ENCODE data around the gene PHYHD1. TPM values are rescaled to one million over a fixed set of nuclear protein-coding genes. Genes with fewer than 3 reads are reported as not detected.

PHYHD1 gene
- total RNA-seq, 4 donors from 2014 or later, result 16.1 to 82.3 (median 29.9) TPM

DNA sequence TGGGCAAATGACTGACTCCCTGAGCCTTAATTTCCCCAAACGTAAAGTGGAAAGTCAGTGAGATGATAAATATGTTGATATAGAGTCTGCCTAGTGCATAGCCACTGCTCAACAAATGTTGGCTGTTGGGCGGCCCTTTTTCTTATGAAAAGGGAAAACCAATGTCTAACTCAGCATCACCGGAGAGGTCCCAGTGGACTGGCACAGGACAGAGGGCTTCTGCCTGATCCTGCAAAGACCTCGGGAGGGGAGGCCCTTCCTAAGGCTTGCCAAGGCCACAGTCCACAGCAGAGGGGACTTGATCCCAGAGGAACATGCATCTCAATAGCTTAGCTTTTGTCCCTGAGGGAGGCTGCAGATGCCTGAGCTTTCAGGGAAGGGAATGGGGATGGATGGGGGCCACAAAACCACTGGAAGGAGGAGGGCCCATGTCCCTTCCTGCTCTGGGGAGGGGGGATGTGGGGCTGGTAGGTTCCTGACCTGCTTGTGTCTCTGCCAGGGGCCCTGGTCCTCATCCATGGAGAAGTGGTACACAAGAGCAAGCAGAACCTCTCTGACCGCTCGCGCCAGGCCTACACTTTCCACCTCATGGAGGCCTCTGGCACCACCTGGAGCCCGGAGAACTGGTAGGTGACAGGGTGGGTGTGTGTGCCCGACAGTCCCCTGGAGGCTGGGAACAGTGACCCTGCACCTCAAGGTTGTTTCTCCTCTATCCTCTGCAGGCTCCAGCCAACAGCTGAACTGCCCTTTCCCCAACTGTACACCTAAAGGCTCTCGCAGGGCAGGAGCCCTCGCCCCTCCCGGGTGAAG, 20.4 kb downstream of the PHYHD1 start:
- TF ChIP-seq, protein P1, sequence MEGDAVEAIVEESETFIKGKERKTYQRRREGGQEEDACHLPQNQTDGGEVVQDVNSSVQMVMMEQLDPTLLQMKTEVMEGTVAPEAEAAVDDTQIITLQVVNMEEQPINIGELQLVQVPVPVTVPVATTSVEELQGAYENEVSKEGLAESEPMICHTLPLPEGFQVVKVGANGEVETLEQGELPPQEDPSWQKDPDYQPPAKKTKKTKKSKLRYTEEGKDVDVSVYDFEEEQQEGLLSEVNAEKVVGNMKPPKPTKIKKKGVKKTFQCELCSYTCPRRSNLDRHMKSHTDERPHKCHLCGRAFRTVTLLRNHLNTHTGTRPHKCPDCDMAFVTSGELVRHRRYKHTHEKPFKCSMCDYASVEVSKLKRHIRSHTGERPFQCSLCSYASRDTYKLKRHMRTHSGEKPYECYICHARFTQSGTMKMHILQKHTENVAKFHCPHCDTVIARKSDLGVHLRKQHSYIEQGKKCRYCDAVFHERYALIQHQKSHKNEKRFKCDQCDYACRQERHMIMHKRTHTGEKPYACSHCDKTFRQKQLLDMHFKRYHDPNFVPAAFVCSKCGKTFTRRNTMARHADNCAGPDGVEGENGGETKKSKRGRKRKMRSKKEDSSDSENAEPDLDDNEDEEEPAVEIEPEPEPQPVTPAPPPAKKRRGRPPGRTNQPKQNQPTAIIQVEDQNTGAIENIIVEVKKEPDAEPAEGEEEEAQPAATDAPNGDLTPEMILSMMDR (IDR thresholded peaks at IDR 0.05; ENCODE audit: low read depth), result no peak

DNA sequence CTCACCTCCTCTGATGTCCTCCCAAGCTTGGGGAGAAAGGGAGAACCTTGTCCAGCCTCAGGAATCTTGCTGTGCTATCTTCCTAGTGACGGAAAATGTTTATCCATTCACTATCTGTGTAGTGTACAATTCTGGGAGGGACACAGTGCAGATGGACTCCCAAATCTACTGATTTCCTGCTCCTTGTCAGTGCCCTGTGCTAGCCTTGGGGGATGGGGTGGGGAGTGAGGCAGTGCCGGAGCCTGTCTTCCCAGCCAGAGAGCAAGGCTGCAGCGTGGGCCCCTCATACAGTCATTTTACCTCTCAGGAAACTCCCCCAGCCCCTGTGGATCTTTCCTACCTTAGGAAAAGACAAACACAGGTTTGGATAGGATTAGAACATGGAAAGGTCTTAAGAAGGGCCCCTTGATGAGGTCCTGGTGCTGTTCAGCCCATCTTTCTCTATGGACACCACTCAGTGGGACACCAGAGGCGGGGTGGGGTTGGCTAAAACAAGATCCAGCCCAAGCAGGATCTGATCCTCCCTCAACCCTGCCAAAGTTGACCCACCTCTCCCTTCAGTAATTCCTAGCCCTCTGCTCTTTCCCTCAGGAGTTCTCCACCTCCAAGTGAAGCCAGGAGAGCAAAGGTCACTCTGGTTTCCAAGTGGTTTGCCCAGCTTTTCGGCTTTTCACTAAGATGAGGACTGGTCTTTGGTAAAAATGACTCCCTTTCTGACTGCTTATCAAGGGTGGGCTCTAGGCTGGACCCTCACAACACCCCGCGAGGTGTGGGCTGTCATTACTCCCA, 23.2 kb downstream of the PHYHD1 start:
- TF ChIP-seq, protein P1 (IDR thresholded peaks at IDR 0.05; ENCODE audit: low read depth), result no peak

DNA sequence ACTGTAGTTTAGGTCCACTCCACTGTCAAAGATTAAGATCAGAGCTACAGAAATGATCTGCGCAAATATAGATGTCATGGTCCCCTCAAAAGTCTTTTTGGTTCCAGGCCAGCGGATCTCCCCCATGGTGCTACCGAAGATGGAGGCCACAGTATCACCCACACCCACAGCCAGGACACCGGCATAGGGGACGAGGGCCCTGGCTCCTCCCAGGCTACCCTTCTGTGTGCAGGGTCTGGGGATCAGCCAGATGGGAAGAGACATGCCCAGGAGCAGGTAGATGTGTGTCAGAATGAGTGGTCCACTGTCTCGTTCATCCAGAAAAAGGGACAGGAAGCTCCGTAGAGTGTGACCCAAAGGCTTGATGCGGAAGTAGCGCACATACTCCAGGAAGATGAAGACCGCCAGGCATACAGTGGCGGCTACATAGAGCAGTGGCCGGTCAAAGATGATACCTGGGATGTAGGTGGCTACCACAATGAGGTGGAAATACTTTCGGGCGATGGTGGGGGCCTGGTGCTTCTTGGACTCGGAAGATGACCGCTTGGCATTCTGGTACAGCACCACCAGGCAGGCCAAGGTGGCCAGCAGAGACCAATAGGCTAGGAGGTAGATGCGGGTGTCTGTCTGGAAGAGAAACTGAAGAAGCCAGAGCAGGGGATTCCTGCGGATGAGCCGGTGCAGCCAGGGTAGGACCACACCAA, 25.2 kb downstream of the PHYHD1 start:
- TF ChIP-seq, protein P1 (IDR thresholded peaks at IDR 0.05; ENCODE audit: low read depth), result no peak

DNA sequence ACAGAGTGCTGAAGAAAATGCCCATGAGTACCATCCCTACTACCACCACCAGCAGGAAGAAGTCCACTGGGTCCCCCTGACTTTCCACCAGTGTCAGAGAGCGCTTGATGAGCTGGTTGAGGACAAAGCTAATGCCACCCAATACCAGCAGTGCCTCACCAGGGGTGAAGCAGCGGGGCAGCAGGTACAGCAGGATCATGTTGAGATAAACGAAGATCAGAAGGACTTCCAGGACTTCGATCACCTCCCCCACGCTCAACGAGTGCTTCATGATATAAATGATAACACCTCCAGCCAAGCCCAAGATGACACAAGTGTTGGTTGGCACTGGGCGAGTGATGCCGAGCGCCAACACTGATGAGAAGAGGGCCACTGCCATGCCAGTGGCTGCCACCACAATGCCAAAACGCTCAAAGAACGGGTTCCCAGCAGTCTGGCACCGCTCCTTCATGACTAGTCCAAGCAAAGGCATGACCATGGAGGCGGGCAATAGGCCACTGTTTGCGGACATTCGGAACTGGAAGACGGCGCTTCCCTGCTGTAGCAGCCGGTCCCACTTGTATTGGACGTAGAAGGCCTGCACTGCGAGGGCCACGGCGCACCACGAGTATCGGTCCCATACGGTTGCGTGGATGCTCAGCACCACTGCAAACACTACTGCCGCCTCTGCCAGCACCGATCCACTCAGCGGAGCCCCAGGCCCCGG, 25.9 kb downstream of the PHYHD1 start:
- TF ChIP-seq, protein P1 (IDR thresholded peaks at IDR 0.05; ENCODE audit: low read depth), result no peak

DNA sequence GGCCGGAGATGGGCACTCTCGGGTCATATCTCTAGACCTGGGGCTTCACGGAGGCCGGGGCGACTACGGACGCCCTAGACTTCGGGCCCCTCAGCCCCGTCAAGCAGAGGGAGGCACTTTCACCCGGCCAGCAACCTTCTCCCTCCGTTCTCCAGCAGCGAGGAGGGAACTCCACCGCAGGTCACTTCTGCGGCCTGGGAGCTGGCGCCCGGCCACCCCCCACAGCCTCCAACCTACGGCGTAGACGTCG, 26.4 kb downstream of the PHYHD1 start:
- TF ChIP-seq, protein P1 (IDR thresholded peaks at IDR 0.05; ENCODE audit: low read depth), result no peak

DNA sequence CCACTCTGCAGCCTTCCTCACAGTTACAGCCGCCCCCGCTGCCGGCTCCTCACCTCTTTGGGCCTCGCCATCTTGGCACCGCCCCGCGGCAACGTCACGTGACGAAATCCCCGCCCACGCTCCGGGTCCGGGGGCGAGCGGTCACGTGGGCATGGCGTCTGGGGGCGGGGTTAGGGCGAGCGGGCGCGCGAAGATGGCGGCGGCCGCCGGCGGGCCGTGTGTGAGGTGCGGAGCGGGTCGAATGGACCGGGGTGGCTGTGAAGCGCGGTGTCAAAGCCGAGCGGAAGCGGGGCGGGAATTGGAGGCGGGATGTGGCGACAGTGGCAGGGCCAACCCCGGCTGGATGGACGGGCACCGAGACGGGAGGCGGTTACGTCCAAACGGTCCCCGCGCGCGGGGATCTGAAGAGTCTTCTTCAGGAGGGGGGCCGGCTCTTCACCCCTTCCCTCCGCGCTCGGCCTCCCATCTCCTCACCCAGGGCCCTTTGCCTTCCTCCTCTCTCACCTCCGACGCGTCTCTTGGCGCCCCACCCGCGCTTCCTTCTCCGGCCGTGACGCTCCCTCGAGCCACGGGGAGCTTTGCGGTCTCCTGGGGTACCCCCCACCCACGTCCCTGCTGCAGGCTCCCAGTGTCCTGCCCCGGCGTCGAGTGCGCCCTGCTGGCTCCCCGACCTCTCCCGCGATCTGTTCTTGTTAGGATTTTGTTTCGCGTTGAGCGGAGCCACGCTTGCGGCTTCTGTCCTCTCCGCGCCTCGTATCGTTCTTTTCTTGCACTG, 26.9 kb downstream of the PHYHD1 start, which contains the start of the genes DOLK and NUP188:
Gene DOLK, minus strand, starts transcription at position 77 of the 775 bp plus-strand sequence. CDS start 300 bp downstream, outside the sequence.
Gene NUP188, plus strand, starts transcription at position 173 of the 775 bp plus-strand sequence. Its CDS starts 21 bp downstream, at position 194.
- TF ChIP-seq, protein P1 (IDR thresholded peaks at IDR 0.05; ENCODE audit: low read depth), result no peak
